Hippocampal formation (tissue), 2 donors: ENCODE results near the gene AOPEP.

ENCODE experiments used
- DNase-seq, 2 donors: peaks; one replicate each; lab custom pipeline; 2025; lab: John Stamatoyannopoulos, UW

Gene AOPEP

GRCh38 chr9:95097279-95097678 is 370.8 kb downstream of the AOPEP start:
- no peak for DNase-seq

GRCh38 chr9:95098391-95098921 is 372.0 kb downstream of the AOPEP start:
- no peak for DNase-seq

GRCh38 chr9:95099321-95100070 is 373.0 kb downstream of the AOPEP start:
- no peak for DNase-seq

GRCh38 chr9:95100071-95100627 is 373.6 kb downstream of the AOPEP start:
- no peak for DNase-seq

GRCh38 chr9:95101326-95101725 is 374.8 kb downstream of the AOPEP start:
- DNase-seq = no peak

GRCh38 chr9:95102001-95102433 is 375.5 kb downstream of the AOPEP start:
- DNase-seq = peak; percentile 73 to 80

GRCh38 chr9:95102572-95102971 is 376.1 kb downstream of the AOPEP start:
- no peak for DNase-seq

- DNase-seq = no peak
Measured at GRCh38 chr9:95103281-95103771, 376.8 kb downstream of the AOPEP start.

GRCh38 chr9:95103871-95104580 is 377.5 kb downstream of the AOPEP start:
- no peak for DNase-seq

- DNase-seq = no peak
Measured at GRCh38 chr9:95104581-95104960, 378.1 kb downstream of the AOPEP start.

GRCh38 chr9:95104980-95105379 is 378.5 kb downstream of the AOPEP start:
- no peak for DNase-seq

- DNase-seq = no peak
Measured at GRCh38 chr9:95105519-95106287, 379.2 kb downstream of the AOPEP start.

- DNase-seq = no peak
Measured at GRCh38 chr9:95107001-95107749, 380.7 kb downstream of the AOPEP start.

GRCh38 chr9:95107976-95108375 is 381.5 kb downstream of the AOPEP start:
- no peak for DNase-seq

- DNase-seq = no peak
Measured at GRCh38 chr9:95108777-95109176, 382.3 kb downstream of the AOPEP start.

GRCh38 chr9:95109456-95109855 is 383.0 kb downstream of the AOPEP start:
- no peak for DNase-seq

- no peak for DNase-seq
Measured at GRCh38 chr9:95110921-95111525, 384.5 kb downstream of the AOPEP start.

GRCh38 chr9:95111716-95112115 is 385.2 kb downstream of the AOPEP start:
- DNase-seq = no peak

- DNase-seq = no peak
Measured at GRCh38 chr9:95112436-95113280, 386.2 kb downstream of the AOPEP start.

GRCh38 chr9:95115104-95115503 is 388.6 kb downstream of the AOPEP start:
- no peak for DNase-seq
